HepG2 (cell line): ENCODE data around the gene CFAP61. TPM values are rescaled to one million over a fixed set of nuclear protein-coding genes. Genes with fewer than 3 reads are reported as not detected.
A peak's percentile ranks its signal among the peaks of the same experiment; 100 is the strongest.

Source experiments
- BHLHE40 ChIP-seq: IDR thresholded peaks from 2 replicates; pipeline ENCODE4 v1.6.1; 2011; ENCODE audit warnings: low read length, improper control_type of control experiment
- BRF2 ChIP-seq: sonication (generic); formaldehyde crosslinking; IDR thresholded peaks from 2 replicates; pipeline ENCODE4 v1.8.1; 2022; ENCODE audit warnings: mild to moderate bottlenecking, missing genetic modification reagents
- CC2D1A ChIP-seq: sonication (generic); formaldehyde crosslinking; IDR thresholded peaks from 2 replicates; pipeline ENCODE4 v1.8.1; 2023; ENCODE audit warnings: mild to moderate bottlenecking, missing genetic modification reagents
- CENPT ChIP-seq: sonication (generic); formaldehyde crosslinking; IDR thresholded peaks from 2 replicates; pipeline ENCODE4 v1.8.0; 2022; ENCODE audit warnings: low read depth, mild to moderate bottlenecking, moderate library complexity, missing genetic modification reagents
- FOXM1 ChIP-seq: sonication (generic); formaldehyde crosslinking; IDR thresholded peaks from 2 replicates; pipeline ENCODE4 v1.5.0; 2020; ENCODE audit warnings: missing genetic modification reagents
- FUBP1 ChIP-seq: sonication (generic); formaldehyde crosslinking; IDR thresholded peaks from 2 replicates; pipeline ENCODE4 v1.5.1; 2020; ENCODE audit warnings: missing genetic modification reagents, mild to moderate bottlenecking, borderline replicate concordance
- HBP1 ChIP-seq: IDR thresholded peaks from 2 replicates; pipeline ENCODE4 v1.6.1; 2016; ENCODE audit warnings: low read depth, control low read depth
- MLLT10 ChIP-seq: sonication (generic); formaldehyde crosslinking; IDR thresholded peaks from 2 replicates; pipeline ENCODE4 v1.4.0; 2020; ENCODE audit warnings: missing genetic modification reagents
- PHF5A ChIP-seq: IDR thresholded peaks from one replicate; pipeline ENCODE4 v1.6.1; 2018; ENCODE audit warnings: low read depth, missing genetic modification reagents; ENCODE audit not compliant: unreplicated experiment
- SMAD3 ChIP-seq: sonication (generic); formaldehyde crosslinking; IDR thresholded peaks from 2 replicates; pipeline ENCODE4 v1.4.0; 2020; ENCODE audit warnings: missing genetic modification reagents
- TERF1 ChIP-seq: sonication (generic); formaldehyde crosslinking; IDR thresholded peaks from 2 replicates; pipeline ENCODE4 v1.8.0; 2022; ENCODE audit warnings: mild to moderate bottlenecking, missing genetic modification reagents, moderate library complexity
- TOE1 ChIP-seq: sonication (generic); formaldehyde crosslinking; IDR thresholded peaks from 2 replicates; pipeline ENCODE4 v1.4.0; 2020; ENCODE audit warnings: mild to moderate bottlenecking, missing genetic modification reagents
- ZBTB25 ChIP-seq: IDR thresholded peaks from 2 replicates; pipeline ENCODE4 v1.6.1; 2018; ENCODE audit warnings: missing genetic modification reagents
- ZNF224 ChIP-seq: sonication (generic); formaldehyde crosslinking; IDR thresholded peaks from 2 replicates; pipeline ENCODE4 v1.5.0; 2020; ENCODE audit warnings: mild to moderate bottlenecking, missing genetic modification reagents
- ZNF512 ChIP-seq: sonication (generic); formaldehyde crosslinking; IDR thresholded peaks from 2 replicates; pipeline ENCODE4 v1.4.0; 2020; ENCODE audit warnings: mild to moderate bottlenecking, missing genetic modification reagents
- ZNF552 ChIP-seq: sonication (generic); formaldehyde crosslinking; IDR thresholded peaks from 2 replicates; pipeline ENCODE4 v1.9.0; 2022; ENCODE audit warnings: missing genetic modification reagents, mild to moderate bottlenecking, borderline replicate concordance
- ZNF607 ChIP-seq: sonication (generic); formaldehyde crosslinking; IDR thresholded peaks from 2 replicates; pipeline ENCODE4 v1.5.1; 2020; ENCODE audit warnings: missing genetic modification reagents, mild to moderate bottlenecking, borderline replicate concordance
- ZSCAN5A ChIP-seq: sonication (generic); formaldehyde crosslinking; IDR thresholded peaks from 2 replicates; pipeline ENCODE4 v1.8.0; 2022; ENCODE audit warnings: mild to moderate bottlenecking, missing genetic modification reagents, borderline replicate concordance
- polyA plus RNA-seq, 8 experiments: library from polyadenylated mRNA; depleted of rRNA in 3 of 8; stranded (reverse) in 7 of 8; unstranded in 1 of 8; fragments of >200 nt; fragmentation: Illumina TruSeq in 4 of 8; extraction: Trizol in 4 of 8; gene quantifications; 2 replicates each; pipeline versions ENCODE4 v1.2.1 to v1.2.3, GENCODE V29; 2011 to 2016; ENCODE audit warnings: low read depth in 4 of 8, missing spikeins in 1 of 8, mixed read lengths in 1 of 8; ENCODE audit not compliant: insufficient read depth in 1 of 8
- total RNA-seq, 5 experiments: library from RNA; depleted of rRNA; stranded (reverse); fragments of >200 nt; fragmentation: Illumina TruSeq; extraction: Trizol; gene quantifications; 2 replicates each; pipeline ENCODE4 v1.2.3, GENCODE V29; 2016; ENCODE audit warnings: low read depth in 1 of 5

The CFAP61 gene
- total and polyA plus RNA-seq, 2 of the 13 experiments (the other 11 are each of a cell fraction or from before 2014, with no cell fraction given): 0.27 TPM; not detected in 1

- TF ChIP-seq FOXM1 (no peak; the same call in 1 of the 2 replicates), ZNF607 (CRISPR knock-in tag) (peak; percentile 98), BRF2 (CRISPR knock-in tag) (peak; percentile 99), SMAD3 (peak; percentile 89), CC2D1A (CRISPR knock-in tag) (0 out of 2 replicates have a peak, but pooled peaks have one; percentile 66), ZBTB25 (CRISPR knock-in tag) (peak; percentile 98), ZNF512 (no peak), ZSCAN5A (CRISPR knock-in tag) (peak; percentile 92; the same call in 1 of the 2 replicates), FUBP1 (CRISPR knock-in tag) (no peak), ZNF224 (CRISPR knock-in tag) (peak; percentile 72; the same call in 1 of the 2 replicates), MLLT10 (no peak), TOE1 (CRISPR knock-in tag) (peak; percentile 81; the same call in 1 of the 2 replicates), BHLHE40 (peak; percentile 42; the same call in 1 of the 2 replicates), CENPT (CRISPR knock-in tag) (peak; percentile 97), ZNF552 (CRISPR knock-in tag) (peak; percentile 99), HBP1 (CRISPR knock-in tag) (peak; percentile 87), TERF1 (CRISPR knock-in tag) (no peak), PHF5A (peak; percentile 85)
Measured at GRCh38 chr20:20017001-20017843, 35.1 kb upstream of the CFAP61 start, which contains the start of gene NAA20 (continued).
